K562 (cell line): ENCODE results near the gene AGL. TPM values are rescaled to one million over a fixed set of nuclear protein-coding genes. Genes with fewer than 3 reads are reported as not detected.
A peak's percentile ranks its signal among the peaks of the same experiment; 100 is the strongest.

Source experiments
- ATAC-seq: fragments of 200-7000 bp; cut with Tn5 transposase; 3 replicates; pipeline ENCODE4 v1.9.1; 2020; ENCODE audit warnings: moderate library complexity
- BruUV-seq: library from RNA; stranded (reverse); fragments of 400-500 nt; replicated peaks from 2 replicates; lab custom pipeline; 2021; lab: Mats Ljungman, UMichigan
- CTCF ChIA-PET: fragments of 300-600 bp; formaldehyde crosslinking; extraction: SDS; loops from one replicate; lab custom pipeline; 2021; ENCODE audit warnings: low intra/inter-chr PET ratio; lab: Yijun Ruan, JAX
- POLR2A ChIA-PET: fragments of 300-600, 350-650 bp; sonication (Branson Sonifier 250); formaldehyde crosslinking; extraction: SDS; loops from one replicate; lab custom pipeline; 2021; ENCODE audit warnings: antibody characterized with exemption, inconsistent platforms; lab: Yijun Ruan, JAX
- DNase-seq, 4 experiments: peaks; one replicate each; pipeline versions ENCODE4 v3.0.0 to v3.0.0-alpha.2; 2011 to 2018; ENCODE audit warnings: low spot score in 3 of 4, mixed read lengths in 3 of 4; ENCODE audit errors: extremely low read depth in 1 of 4
- FAIRE-seq: peaks from 2 replicates; lab custom pipeline; 2011; peaks lifted over from hg19 to GRCh38; lab: Jason Lieb, UNC
- H2AFZ ChIP-seq: 2 replicates; pipeline ENCODE4 v1.6.0; 2011; ENCODE audit warnings: low read depth, low read length, control low read depth, inconsistent platforms
- H3K27ac ChIP-seq: fragments of 200-600 bp; 3 replicates; pipeline ENCODE4 v1.8.0; 2011; ENCODE audit warnings: low read depth, mild to moderate bottlenecking, control low read depth, inconsistent platforms, low read length, moderate library complexity, mixed read lengths; ENCODE audit errors: extremely low read depth
- H3K27me3 ChIP-seq, 2 experiments: fragments of 300-600 bp in 1 of 2; 2 replicates in 1 of 2; 3 replicates in 1 of 2; pipeline versions ENCODE4 v1.6.0 to v1.8.0; 2011; ENCODE audit warnings: inconsistent platforms in 2 of 2, low read length in 2 of 2, mild to moderate bottlenecking in 1 of 2, mixed read lengths in 1 of 2, moderate library complexity in 1 of 2; ENCODE audit not compliant: control insufficient read depth in 2 of 2, insufficient read depth in 2 of 2
- H3K36me3 ChIP-seq: fragments of 300-600 bp; 3 replicates; pipeline ENCODE4 v1.8.0; 2011; ENCODE audit warnings: mild to moderate bottlenecking, low read length, inconsistent platforms; ENCODE audit not compliant: control insufficient read depth, insufficient read depth
- H3K4me1 ChIP-seq, 2 experiments: fragments of 200-600 bp in 1 of 2; replicated peaks in 1 of 2; 2 replicates in 1 of 2; 3 replicates in 1 of 2; pipeline versions ENCODE4 v1.5.1 to v1.8.0; 2011; ENCODE audit warnings: inconsistent platforms in 2 of 2, low read length in 2 of 2, mild to moderate bottlenecking in 1 of 2, mixed read lengths in 1 of 2, moderate library complexity in 1 of 2; ENCODE audit not compliant: control insufficient read depth in 2 of 2, insufficient read depth in 2 of 2
- H3K4me2 ChIP-seq: 2 replicates; pipeline ENCODE4 v1.6.1; 2011; ENCODE audit warnings: low read length, control low read depth, inconsistent platforms, mixed read lengths; ENCODE audit not compliant: insufficient read depth
- H3K4me3 ChIP-seq: fragments of 200-600 bp; sonication (generic), shearing (Covaris generic); 2 replicates; pipeline ENCODE4 v1.5.1; 2016; ENCODE audit warnings: control low read depth, inconsistent platforms
- H3K79me2 ChIP-seq: fragments of 200-600 bp; 3 replicates; pipeline ENCODE4 v1.8.0; 2011; ENCODE audit warnings: low read length, inconsistent platforms; ENCODE audit not compliant: control insufficient read depth, insufficient read depth
- H3K9ac ChIP-seq, 2 experiments: 2 replicates each; pipeline versions ENCODE4 v1.6.0 to v1.6.1; 2011; ENCODE audit warnings: low read depth in 2 of 2, low read length in 2 of 2, control low read depth in 1 of 2, inconsistent platforms in 1 of 2, mild to moderate bottlenecking in 1 of 2, mixed read lengths in 1 of 2; ENCODE audit not compliant: insufficient read depth in 1 of 2
- H3K9me1 ChIP-seq: one replicate; pipeline ENCODE4 v1.6.0; 2011; ENCODE audit warnings: inconsistent platforms, mild to moderate bottlenecking, low read length, moderate library complexity; ENCODE audit not compliant: control insufficient read depth, insufficient read depth
- H3K9me3 ChIP-seq: replicated peaks from 2 replicates; pipeline ENCODE4 v1.5.1; 2011; ENCODE audit warnings: low read depth, low read length, inconsistent platforms; ENCODE audit not compliant: control insufficient read depth, insufficient read depth
- H4K20me1 ChIP-seq: replicated peaks from 2 replicates; pipeline ENCODE4 v1.6.1; 2011; ENCODE audit warnings: low read length, inconsistent platforms, mixed read lengths; ENCODE audit not compliant: control insufficient read depth, insufficient read depth
- AFF4 ChIP-seq: sonication (generic); formaldehyde crosslinking; IDR thresholded peaks from 2 replicates; pipeline ENCODE4 v1.8.0; 2023; ENCODE audit warnings: mild to moderate bottlenecking, missing genetic modification reagents
- CBX1 ChIP-seq: sonication (generic); IDR thresholded peaks from 2 replicates; pipeline ENCODE4 v1.6.1; 2016; ENCODE audit warnings: antibody characterized with exemption, low read depth, mild to moderate bottlenecking
- ERF ChIP-seq: fragments of 450-650 bp; formaldehyde crosslinking; IDR thresholded peaks from 2 replicates; pipeline ENCODE4 v1.4.0; 2020; ENCODE audit warnings: mild to moderate bottlenecking, mixed read lengths
- FOXM1 ChIP-seq, 2 experiments: fragments of 450-650 bp in 1 of 2; sonication (generic) in 1 of 2; formaldehyde crosslinking in 1 of 2; IDR thresholded peaks; 2 replicates each; pipeline versions ENCODE4 v1.6.1 to v1.9.0; 2017 to 2022; ENCODE audit warnings: low read depth in 2 of 2, mild to moderate bottlenecking in 2 of 2, missing genetic modification reagents in 1 of 2, moderate library complexity in 1 of 2
- HOMEZ ChIP-seq: fragments of 250-450 bp; sonication (Bioruptor Pico); IDR thresholded peaks from 2 replicates; pipeline ENCODE4 v1.4.0; 2020; ENCODE audit warnings: mild to moderate bottlenecking, moderate library complexity
- NFXL1 ChIP-seq: fragments of 450-650 bp; formaldehyde crosslinking; IDR thresholded peaks from 2 replicates; pipeline ENCODE4 v1.4.0; 2021; ENCODE audit warnings: mild to moderate bottlenecking
- XRCC4 ChIP-seq: IDR thresholded peaks from one replicate; pipeline ENCODE4 v1.6.1; 2011; ENCODE audit not compliant: insufficient read depth, insufficient read length; ENCODE audit errors: extremely low read depth
- YBX1 ChIP-seq: fragments of 450-650 bp; IDR thresholded peaks from 2 replicates; pipeline ENCODE4 v1.7.1; 2016; ENCODE audit warnings: mild to moderate bottlenecking
- ZNF280B ChIP-seq: fragments of 250-450 bp; sonication (Bioruptor Pico); IDR thresholded peaks from 2 replicates; pipeline ENCODE4 v1.5.1; 2021; ENCODE audit warnings: mild to moderate bottlenecking
- ZNF592 ChIP-seq: fragments of 450-650 bp; IDR thresholded peaks from 2 replicates; pipeline ENCODE4 v1.6.1; 2017; ENCODE audit warnings: antibody characterized with exemption, mild to moderate bottlenecking
- ZNF79 ChIP-seq: fragments of 250-450 bp; sonication (Bioruptor Pico); IDR thresholded peaks from 2 replicates; pipeline ENCODE4 v1.4.0; 2020; ENCODE audit warnings: low read depth, mild to moderate bottlenecking, moderate library complexity
- WGBS: fragments of 100-300 bp; shearing (Covaris generic); methylation state at CpG from one replicate; pipeline ENCODE4 v1.1.6; 2016; ENCODE audit warnings: low coverage, mixed read lengths; ENCODE audit not compliant: insufficient coverage; ENCODE audit errors: missing lambda C conversion rate; 5-methylcytosine and 5-hydroxymethylcytosine counted together
- in situ Hi-C: fragments of 300-500 bp; cut with MboI; formaldehyde crosslinking; loops from 4 replicates; pipeline ENCODE4 v1.15.0; 2018; ENCODE audit warnings: inconsistent platforms, mixed read lengths
- intact Hi-C: fragments of 100-400 bp; cut with micrococcal nuclease; formaldehyde crosslinking; loops from 2 replicates; pipeline ENCODE4 v1.14.2; 2022
- polyA plus RNA-seq, 8 experiments: library from polyadenylated mRNA; depleted of rRNA in 4 of 8; stranded (reverse) in 5 of 8; unstranded in 3 of 8; fragments of >200 nt; fragmentation: Nextera tagmentation in 2 of 8; fragmentation: Illumina TruSeq in 1 of 8; extraction: Ambion mirVana in 2 of 8; extraction: Trizol in 1 of 8; gene quantifications; 2 replicates each; pipeline versions ENCODE4 v1.2.1 to v1.2.3, GENCODE V29; 2011 to 2014; ENCODE audit warnings: inconsistent platforms in 1 of 8, missing spikeins in 1 of 8
- total RNA-seq, 7 experiments: library from RNA; depleted of rRNA in 6 of 7; stranded (reverse); fragments of >200 nt in 6 of 7; fragmentation: Illumina TruSeq in 2 of 7; extraction: Trizol in 2 of 7; gene quantifications; 2 replicates each; pipeline versions ENCODE4 v1.2.1 to v1.2.3, GENCODE V29; 2011 to 2021; ENCODE audit warnings: low replicate concordance in 1 of 7

The AGL gene
- total and polyA plus RNA-seq, 9 of the 15 experiments (the other 6 are each of a cell fraction or from before 2014, with no cell fraction given), result 6.3 to 20.4 (median 12.4) TPM

GRCh38 chr1:99843760-99844159, 6.4 kb upstream of the AGL start:
- ChIA-PET POLR2A (interaction anchor here (0.6 to 1.2 kb wide), 4 partner anchors 9 to 509 kb away, joined by 3 to 6 read pairs (median 3); partner anchors contain the start of gene CDC14A), CTCF (no interaction called here)
- Histone ChIP-seq H3K4me3 (no peak overlapping the region), H3K4me1 (no peaks in the 10 kb centered on the region; a peak in 2 of 5 replicates), H3K79me2 (no peaks in the 10 kb centered on the region), H4K20me1 (no peaks in the 10 kb centered on the region), H3K36me3 (no peaks in the 10 kb centered on the region), H3K9me3 (peaks cover 2% of the 10 kb centered on the region), H3K9ac (no peak overlapping the region), H3K27ac (no peak overlapping the region), H3K27me3 (no peaks in the 10 kb centered on the region), H3K4me2 (no peak overlapping the region), H2AFZ (0 out of 2 replicates have a peak overlapping the region, but pooled peaks have one; percentile 62), H3K9me1 (no peaks in the 10 kb centered on the region)
- DNase-seq (no peak), FAIRE-seq (no peak), ATAC-seq (peak; percentile 29; the same call in 2 of the 3 replicates)
- no TSS peak for BruUV-seq
- intact Hi-C loops (no loop called here), in situ Hi-C loops (no loop called here)
- 36% methylated on average over 2 of the region's 2 CpGs for WGBS
- TF ChIP-seq XRCC4, result no peak
- TF ChIP-seq YBX1, result no peak
- no peak for TF ChIP-seq ZNF592
- TF ChIP-seq ZNF79 (CRISPR knock-in tag), result no peak
- TF ChIP-seq NFXL1 (CRISPR knock-in tag), result no peak
- no peak for TF ChIP-seq HOMEZ (CRISPR knock-in tag)
- TF ChIP-seq ERF (CRISPR knock-in tag), result no peak
- TF ChIP-seq AFF4 (CRISPR knock-in tag), result no peak
- no peak for TF ChIP-seq CBX1
- no peak for TF ChIP-seq ZNF280B (CRISPR knock-in tag)
- TF ChIP-seq FOXM1 (IDR thresholded peaks at IDR 0.05; ENCODE audit: low read depth), result no peak
- no peak for TF ChIP-seq FOXM1 (CRISPR knock-in tag; IDR thresholded peaks at IDR 0.05; ENCODE audit: low read depth)
